ENCODE results near the gene NSF.
"Not testable (repeated sequence)": the region's sequence is repeated elsewhere in the genome, so short reads cannot be mapped to it uniquely, and the experiment has no call there.

GRCh38 chr17:46624726-46625125, 34.3 kb downstream of the NSF start:
- TF ChIP-seq POLR2A (IDR thresholded peaks at IDR 0.05): not testable (repeated sequence)
- TF ChIP-seq, protein P1, sequence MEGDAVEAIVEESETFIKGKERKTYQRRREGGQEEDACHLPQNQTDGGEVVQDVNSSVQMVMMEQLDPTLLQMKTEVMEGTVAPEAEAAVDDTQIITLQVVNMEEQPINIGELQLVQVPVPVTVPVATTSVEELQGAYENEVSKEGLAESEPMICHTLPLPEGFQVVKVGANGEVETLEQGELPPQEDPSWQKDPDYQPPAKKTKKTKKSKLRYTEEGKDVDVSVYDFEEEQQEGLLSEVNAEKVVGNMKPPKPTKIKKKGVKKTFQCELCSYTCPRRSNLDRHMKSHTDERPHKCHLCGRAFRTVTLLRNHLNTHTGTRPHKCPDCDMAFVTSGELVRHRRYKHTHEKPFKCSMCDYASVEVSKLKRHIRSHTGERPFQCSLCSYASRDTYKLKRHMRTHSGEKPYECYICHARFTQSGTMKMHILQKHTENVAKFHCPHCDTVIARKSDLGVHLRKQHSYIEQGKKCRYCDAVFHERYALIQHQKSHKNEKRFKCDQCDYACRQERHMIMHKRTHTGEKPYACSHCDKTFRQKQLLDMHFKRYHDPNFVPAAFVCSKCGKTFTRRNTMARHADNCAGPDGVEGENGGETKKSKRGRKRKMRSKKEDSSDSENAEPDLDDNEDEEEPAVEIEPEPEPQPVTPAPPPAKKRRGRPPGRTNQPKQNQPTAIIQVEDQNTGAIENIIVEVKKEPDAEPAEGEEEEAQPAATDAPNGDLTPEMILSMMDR (IDR thresholded peaks at IDR 0.05): not testable (repeated sequence)
